GM10248 (cell line): ENCODE measurements around the gene SLC17A8.

Experiments used
- CTCF ChIA-PET: fragments of 300-600 bp; sonication (Branson Sonifier 250); formaldehyde crosslinking; extraction: SDS; loops from one replicate; lab custom pipeline; 2021; ENCODE audit warnings: antibody characterized with exemption; lab: Yijun Ruan, JAX
- POLR2A ChIA-PET: fragments of 350-650 bp; sonication (Branson Sonifier 250); formaldehyde crosslinking; extraction: SDS; loops from one replicate; lab custom pipeline; 2020; ENCODE audit warnings: antibody characterized with exemption; lab: Yijun Ruan, JAX
- DNase-seq: peaks from one replicate; pipeline ENCODE4 v3.0.0; 2012; ENCODE audit errors: extremely low spot score
- TF ChIP-seq, protein P1 (sequence below): IDR thresholded peaks from 2 replicates; pipeline ENCODE4 v1.5.1; 2012; ENCODE audit warnings: mild to moderate bottlenecking, low read depth; ENCODE audit errors: extremely low read depth, missing control alignments, control extremely low read depth

Gene SLC17A8

DNA sequence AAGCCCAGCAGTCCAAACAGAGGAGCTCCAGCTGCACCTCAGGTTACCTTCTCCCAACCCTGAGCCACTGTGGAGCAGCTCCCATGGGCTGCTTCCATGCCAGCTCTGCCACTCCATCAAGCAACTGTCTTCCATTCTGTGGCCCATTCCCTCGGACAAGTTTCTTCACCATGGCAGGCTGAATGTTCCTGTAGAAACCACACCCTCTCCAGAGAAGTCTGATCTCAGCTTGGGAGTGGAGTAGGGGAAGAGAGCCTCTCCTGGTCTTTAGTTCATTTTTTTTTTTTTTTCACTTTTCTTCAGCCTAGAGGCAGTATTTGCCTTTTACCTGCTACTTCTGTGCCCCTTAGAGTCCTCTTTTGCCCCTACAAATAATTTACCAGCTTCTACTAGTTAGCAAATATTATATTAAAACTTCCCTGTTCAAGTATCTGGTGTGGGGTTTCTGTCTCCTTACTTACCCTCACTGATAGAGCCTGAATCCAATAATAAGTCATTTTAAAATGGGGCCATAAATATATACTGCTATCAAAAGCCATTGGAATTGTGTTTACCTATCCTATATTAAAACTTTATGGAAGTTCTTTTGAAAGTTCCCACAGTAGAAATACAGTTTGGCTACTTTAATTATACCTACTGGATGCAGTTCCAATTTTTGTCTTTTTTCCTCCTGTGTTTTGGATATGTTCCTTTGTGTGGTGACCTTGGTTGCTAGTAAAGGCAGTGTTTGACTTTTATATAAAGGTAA is 11.7 kb upstream of the SLC17A8 start:
- TF ChIP-seq, protein P1, sequence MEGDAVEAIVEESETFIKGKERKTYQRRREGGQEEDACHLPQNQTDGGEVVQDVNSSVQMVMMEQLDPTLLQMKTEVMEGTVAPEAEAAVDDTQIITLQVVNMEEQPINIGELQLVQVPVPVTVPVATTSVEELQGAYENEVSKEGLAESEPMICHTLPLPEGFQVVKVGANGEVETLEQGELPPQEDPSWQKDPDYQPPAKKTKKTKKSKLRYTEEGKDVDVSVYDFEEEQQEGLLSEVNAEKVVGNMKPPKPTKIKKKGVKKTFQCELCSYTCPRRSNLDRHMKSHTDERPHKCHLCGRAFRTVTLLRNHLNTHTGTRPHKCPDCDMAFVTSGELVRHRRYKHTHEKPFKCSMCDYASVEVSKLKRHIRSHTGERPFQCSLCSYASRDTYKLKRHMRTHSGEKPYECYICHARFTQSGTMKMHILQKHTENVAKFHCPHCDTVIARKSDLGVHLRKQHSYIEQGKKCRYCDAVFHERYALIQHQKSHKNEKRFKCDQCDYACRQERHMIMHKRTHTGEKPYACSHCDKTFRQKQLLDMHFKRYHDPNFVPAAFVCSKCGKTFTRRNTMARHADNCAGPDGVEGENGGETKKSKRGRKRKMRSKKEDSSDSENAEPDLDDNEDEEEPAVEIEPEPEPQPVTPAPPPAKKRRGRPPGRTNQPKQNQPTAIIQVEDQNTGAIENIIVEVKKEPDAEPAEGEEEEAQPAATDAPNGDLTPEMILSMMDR = no peak
- ChIA-PET CTCF (interaction anchor here (1.4 kb wide), 1 partner anchor 209 kb away, joined by 3 read pairs; no protein-coding TSS in a partner anchor), POLR2A (interaction anchor here (0.6 kb wide), 1 partner anchor 1185 kb away, joined by 4 read pairs; no protein-coding TSS in a partner anchor)
- DNase-seq = no peak

DNA sequence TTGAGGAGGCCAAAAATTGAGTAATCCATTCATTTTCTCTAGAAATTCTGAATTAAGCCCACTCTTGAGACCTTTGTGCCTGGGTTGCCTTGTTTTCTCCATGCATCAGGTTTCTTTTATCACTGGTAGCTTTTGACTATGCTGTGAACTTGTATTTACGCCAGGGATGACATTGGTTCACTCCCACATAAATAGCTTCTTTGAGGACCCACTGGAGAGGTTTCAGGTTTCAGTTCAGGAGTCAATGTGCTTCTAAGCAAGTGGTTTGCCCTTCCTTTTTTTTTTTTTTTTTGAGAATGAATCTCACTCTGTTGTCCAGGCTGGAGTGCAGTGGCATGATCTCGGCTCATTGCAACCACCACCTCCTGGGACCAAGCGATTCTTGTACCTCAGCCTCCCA is 10.2 kb upstream of the SLC17A8 start:
- POLR2A ChIA-PET = no interaction called here

GRCh38 chr12:100348657-100349454 is 8.0 kb upstream of the SLC17A8 start:
- peak; percentile 19 for DNase-seq
- CTCF ChIA-PET = interaction anchor here (0.7 to 4.0 kb wide), 13 partner anchors 11 to 1390 kb away, joined by 3 to 30 read pairs (median 4); no protein-coding TSS in a partner anchor
- POLR2A ChIA-PET = no interaction called here
- TF ChIP-seq, protein P1 = peak; percentile 33

More for the DNA sequence above, 10.2 kb upstream of the SLC17A8 start:
- TF ChIP-seq, protein P1 = no peak
- no peak for DNase-seq
- CTCF ChIA-PET = interaction anchor here (4.0 kb wide), 1 partner anchor 326 kb away, joined by 30 read pairs; no protein-coding TSS in a partner anchor

DNA sequence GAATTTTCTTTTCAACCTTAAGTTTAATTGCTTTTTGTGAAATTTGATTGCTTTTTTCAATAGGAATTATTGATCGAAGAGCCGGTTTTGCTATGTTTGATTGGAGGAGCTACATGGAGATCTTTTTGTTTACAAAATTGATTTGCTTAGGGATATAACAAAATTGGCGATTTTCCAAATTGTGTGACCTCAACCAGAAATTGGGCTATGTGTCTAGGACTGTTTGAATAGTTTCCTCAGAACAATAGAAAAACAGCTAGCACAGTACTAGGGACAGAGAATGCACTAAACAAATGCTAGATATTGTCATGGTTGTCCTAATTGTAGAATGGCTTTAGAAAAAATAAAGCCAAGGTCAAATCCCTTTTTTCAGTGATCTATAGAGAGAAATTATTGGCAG is 2.4 kb downstream of the SLC17A8 start:
- TF ChIP-seq, protein P1 = no peak
- DNase-seq = no peak
- CTCF ChIA-PET = interaction anchor here (1.2 to 1.3 kb wide), 2 partner anchors 11 to 18 kb away, joined by 3 read pairs; no protein-coding TSS in a partner anchor
- POLR2A ChIA-PET = no interaction called here

DNA sequence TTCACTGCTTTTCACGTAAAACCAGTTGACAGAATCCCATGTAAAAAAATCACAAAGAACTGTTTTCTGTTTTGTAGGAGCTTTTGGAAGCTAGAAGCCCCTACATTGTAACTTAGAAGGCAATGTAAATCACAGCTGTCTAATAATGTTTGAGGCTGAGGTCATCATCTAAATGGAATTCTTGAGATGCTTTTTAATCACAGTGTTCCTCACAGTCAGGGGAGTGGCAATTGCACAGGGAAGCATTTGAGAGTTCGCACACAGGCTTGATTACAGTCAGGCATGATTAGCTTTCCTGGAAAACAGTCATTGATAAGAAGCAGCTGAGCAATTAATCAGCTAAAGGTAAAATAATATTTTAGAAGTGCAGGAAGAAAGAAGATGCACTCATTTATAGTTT is 2.9 kb downstream of the SLC17A8 start:
- POLR2A ChIA-PET = no interaction called here
- DNase-seq = no peak
- CTCF ChIA-PET = interaction anchor here (1.2 to 1.8 kb wide), 3 partner anchors 9 to 18 kb away, joined by 3 to 5 read pairs (median 3); no protein-coding TSS in a partner anchor
- TF ChIP-seq, protein P1 = no peak

- DNase-seq = no peak
- CTCF ChIA-PET = interaction anchor here (1.2 to 1.8 kb wide), 2 partner anchors 10 to 12 kb away, joined by 3 to 5 read pairs; no protein-coding TSS in a partner anchor
- POLR2A ChIA-PET = no interaction called here
- TF ChIP-seq, protein P1 = no peak
Measured at GRCh38 chr12:100360450-100360849, 3.6 kb downstream of the SLC17A8 start.
